Measurements from ENCODE around the gene SMIM29.

SMIM29 gene

GRCh38 chr6:34239893-34240292, 8.9 kb downstream of the SMIM29 start:
- DNase-seq: no peak

- DNase-seq: no peak
Measured at GRCh38 chr6:34239500-34239825, 9.3 kb downstream of the SMIM29 start.

GRCh38 chr6:34238585-34239499, 10.0 kb downstream of the SMIM29 start:
- DNase-seq: no peak

- DNase-seq: peak; percentile 75
Measured at GRCh38 chr6:34237722-34238584, 10.9 kb downstream of the SMIM29 start.

DNA sequence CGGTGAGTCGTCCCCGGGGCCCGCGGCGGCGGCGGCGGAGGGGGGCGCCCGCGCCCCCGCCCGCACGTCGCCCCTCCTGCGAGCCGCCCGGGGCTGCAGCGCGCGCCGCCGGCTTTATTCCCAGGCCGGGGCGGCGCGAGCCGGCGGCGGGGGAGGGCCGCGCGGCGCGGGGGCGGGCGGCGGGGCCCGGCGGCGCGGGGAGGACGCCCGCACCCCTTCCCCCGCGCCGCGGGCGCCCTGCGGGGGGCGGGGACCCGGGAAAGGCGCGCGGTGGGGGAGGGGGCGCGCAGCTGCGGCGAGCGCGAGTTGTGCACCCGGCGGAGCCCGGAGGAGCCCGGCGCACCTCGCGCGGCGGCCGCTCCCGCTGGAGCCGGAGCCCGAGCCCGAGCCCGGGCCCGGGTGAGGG, 11.5 kb downstream of the SMIM29 start:
- DNase-seq: peak; percentile 57

DNA sequence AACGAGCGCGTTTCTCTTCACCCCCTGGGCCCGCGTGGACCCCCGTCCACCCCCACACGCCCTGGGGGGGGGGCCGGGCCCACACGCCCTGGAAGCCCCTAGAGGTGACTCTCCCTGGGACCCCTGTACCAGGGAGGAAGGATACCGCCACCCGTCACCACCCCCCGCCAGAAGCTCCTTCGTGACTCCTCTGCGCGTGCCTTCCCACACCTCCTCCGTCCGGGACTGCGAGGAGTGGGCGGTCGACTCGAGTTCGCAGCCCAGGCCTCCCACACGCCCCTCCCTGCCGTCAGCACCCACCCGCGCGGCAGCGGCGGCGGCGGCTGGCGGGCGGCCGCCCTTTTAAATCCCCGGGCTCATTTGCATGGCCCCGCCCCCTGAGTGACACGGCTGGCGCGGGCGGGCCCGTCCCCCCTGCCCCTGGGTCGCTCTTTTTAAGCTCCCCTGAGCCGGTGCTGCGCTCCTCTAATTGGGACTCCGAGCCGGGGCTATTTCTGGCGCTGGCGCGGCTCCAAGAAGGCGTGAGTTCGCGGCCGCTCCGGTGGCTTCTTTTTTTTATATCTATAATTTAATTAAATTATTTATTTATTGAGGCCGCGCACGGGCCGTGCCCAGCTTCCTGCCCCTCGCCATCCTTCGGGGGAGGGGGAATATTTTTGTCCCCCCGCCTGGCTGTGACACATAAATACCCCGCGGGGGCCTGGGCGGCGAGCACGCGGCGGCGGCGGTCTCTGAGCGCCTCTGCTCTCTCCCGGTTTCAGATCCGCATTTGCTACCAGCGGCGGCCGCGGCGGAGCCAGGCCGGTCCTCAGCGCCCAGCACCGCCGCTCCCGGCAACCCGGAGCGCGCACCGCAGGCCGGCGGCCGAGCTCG, 12.1 kb downstream of the SMIM29 start, which contains the start of gene HMGA1:
TSS of gene HMGA1 (plus strand) at position 431 of the 873 bp plus-strand sequence. CDS start 3,908 bp downstream, outside the sequence.
- DNase-seq: peak; percentile 92

DNA sequence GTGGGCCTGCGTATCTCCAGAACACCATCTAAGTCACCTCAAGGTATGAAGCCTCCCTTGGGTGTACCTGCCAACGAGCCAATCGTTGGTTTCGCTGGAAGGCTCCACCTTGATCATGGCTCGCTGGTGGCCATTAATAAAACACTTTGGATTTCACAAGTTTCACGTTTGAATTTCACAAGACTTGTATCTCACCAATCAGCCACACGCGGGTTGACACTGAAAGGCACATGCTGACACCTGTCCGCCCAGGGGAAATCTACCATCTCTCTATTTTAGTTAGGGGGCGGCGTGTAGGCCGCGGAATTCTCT, 12.7 kb downstream of the SMIM29 start:
- DNase-seq: no peak

GRCh38 chr6:34235307-34236130, 13.3 kb downstream of the SMIM29 start:
- peak; percentile 80 for DNase-seq

DNA sequence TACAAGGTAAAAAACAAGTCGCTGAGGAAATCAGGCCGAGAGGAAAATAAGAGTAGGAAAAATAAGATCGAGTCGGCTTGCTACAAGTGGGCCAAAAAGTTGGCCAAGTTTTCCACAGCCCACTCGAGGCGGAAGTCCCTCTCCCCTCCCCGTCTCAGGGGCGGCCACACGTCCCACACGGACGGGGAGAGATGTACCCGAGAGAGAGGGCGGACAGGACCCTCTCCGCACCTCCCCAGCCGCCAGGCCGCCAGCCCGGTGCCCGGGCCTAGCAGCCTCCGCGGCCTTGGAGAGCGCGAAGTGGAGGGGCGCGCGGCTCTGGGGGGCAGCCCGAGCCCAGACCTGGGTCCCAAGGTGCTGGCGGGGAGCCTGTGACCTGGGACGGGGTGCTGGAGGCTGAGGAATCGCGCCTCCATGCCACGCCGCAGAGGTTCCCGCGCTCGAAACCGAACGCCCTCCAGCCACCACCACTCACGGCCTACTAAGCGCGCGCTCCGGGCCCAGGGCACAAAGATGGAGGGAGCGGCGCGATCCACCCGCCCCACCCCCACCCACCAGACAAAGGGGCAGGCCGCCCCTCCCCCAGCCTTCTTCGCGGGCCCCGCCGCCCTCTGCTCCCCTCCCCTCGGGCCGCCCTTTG, 14.0 kb downstream of the SMIM29 start:
- DNase-seq: peak; percentile 36

GRCh38 chr6:34233867-34234266, 14.9 kb downstream of the SMIM29 start:
- no peak for DNase-seq

- DNase-seq: no peak
Measured at GRCh38 chr6:34232901-34233300, 15.9 kb downstream of the SMIM29 start.

DNA sequence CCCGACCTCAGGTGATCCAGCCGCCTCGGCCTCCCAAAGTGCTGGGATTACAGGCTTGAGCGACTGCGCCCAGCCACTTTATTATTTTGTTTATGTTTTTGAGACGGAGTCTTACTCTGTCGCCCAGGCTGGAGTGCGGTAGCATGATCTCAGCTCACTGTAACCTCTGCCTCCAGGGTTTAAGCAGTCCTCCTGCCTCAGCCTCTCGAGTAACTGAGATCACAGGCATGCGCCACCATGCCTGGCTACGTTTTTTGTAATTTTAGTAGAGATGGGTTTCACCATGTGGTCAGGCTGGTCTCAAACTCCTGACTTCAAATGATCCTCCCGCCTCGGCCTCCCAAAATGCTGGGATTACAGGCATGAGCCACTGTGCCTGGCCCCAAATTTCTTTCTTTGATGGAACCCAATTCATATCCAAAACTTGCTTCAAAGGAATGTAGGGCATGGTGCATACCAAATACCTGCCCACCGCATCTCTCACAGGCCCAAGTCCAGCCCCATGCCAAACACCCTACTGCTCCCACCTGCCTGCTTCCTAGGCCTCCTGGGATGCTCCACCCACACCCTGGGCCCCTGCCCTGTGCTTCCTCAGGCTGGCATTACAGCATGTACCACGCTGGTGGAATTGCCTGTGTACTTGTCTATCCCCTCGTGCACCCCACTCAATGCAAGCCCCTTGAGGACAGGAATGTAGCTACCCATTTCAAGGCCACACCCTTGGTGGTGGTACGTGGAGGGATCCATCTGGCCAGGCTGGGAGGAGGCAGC, 17.1 kb downstream of the SMIM29 start:
- no peak for DNase-seq

DNA sequence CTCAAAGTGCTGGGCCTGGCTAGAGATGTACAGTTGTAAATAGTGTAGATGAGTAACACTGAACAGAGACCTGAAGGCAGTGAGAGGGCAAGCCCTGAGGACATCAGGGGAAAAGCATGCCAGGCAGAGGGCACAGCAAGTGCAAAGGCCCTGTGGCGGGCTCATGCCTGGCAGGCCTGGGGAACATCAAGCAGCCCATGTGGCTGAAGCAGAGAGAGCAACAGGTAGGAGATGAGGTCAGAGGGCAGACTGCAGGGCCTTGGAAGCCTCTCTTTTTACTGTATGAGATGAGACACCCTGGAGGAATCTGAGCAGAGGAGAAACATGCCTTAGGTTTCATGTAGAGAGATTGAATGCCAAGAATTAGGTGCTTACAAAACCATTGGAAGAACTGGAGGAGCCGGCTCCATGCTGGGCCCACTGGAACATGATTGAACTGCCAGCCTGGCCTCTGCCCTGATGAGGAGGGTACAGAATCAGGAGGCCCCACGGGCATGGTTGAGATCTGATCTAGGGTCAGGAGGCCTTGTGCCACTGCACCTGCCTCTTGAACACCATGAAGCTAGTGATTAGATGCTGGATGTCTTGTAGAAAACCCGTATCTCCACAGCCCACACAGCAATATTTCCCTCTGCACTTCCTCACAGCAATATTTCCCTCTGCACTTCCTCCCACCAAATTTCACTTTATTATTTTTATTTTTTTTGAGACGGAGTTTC, 18.0 kb downstream of the SMIM29 start:
- no peak for DNase-seq

DNA sequence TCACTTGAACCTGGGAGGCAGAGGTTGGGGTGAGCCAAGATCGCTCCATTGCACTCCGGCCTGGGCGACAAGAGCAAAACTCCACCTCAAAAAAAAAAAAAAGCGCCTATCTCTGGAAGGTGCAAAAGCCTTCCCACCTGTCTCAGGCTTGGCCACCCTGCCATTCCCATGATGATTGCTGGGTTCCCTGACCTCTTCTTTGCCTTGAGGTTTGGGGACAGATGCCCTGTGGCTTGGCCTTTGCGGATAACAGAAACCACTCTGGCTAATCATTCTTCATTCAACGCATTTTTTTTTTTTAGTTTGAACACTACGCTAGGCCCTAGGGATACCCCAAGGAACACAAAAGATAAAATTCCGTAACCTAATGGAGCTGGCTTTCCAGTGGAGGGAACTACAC, 18.9 kb downstream of the SMIM29 start:
- no peak for DNase-seq

DNA sequence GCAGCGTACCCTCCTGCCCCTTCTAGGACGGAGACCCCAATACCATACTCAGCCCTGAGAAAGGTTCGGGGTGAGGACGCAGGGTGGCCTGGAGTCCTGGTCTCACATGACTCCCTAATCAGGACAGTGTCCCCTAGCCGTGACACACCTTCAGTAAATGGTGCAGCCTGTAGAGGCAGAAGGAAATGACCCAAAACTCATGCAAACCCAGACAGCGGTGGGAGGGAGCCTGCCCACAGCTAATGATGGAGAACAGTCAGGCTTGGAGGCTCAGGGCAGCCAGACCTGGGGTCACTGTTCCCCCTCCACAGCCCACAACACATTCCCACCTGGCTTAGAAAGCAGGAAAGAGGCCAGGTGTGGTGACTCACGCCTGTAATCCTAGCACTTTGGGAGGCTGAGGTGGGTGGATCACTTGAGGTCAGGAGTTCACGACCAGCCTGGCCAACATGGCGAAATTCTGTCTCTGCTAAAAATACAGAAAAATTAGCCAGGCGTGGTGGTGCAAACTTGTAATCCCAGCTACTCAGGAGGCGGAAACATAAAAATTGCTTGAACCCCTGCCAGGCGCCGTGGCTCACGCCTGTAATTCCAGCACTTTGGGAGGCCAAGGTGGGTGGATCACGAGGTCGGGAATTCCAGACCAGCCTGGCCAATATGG, 20.9 kb downstream of the SMIM29 start:
- DNase-seq: no peak

DNA sequence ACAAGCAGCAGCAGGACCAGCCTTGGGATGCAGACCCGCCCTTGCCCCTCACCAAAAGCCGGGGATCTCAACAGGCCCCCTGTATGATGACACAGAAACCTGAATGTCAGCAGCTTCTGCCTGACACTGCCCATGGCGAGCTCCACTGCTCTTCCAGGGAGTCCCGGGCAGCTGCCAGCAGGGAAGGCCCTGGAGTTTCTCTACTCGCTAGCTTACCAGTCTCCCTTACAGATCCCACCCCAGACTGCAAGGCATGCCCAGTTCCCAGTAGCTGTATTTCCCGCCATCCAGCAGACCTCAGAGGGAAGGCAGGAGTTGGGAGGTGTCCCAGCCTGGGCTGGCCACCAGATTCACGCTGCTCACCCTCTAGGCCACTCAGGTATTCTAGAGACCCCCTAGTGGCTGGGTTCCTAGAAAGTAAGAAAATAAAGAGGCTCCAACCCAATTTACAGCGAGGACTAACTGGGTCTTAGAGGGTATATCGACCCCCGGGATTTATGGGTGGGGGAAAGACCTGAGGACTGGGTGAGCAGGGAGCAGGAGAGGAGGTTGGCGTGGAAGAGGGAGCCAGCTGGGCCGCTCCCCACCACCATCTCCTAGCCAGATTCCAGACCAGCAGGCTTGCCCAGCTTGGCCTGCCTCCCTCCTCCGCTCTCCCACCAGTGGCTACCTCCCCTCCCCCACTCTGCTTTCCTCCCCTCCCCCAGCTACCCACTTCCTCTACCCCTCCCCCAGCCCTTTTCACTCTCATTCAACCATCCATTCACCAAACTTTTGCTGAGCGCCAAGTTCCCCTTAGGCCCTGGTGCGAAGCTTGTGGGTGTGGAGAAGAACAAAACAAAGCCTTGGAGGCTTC, 21.8 kb downstream of the SMIM29 start:
- no peak for DNase-seq

GRCh38 chr6:34226066-34226465, 22.7 kb downstream of the SMIM29 start:
- DNase-seq: no peak

DNA sequence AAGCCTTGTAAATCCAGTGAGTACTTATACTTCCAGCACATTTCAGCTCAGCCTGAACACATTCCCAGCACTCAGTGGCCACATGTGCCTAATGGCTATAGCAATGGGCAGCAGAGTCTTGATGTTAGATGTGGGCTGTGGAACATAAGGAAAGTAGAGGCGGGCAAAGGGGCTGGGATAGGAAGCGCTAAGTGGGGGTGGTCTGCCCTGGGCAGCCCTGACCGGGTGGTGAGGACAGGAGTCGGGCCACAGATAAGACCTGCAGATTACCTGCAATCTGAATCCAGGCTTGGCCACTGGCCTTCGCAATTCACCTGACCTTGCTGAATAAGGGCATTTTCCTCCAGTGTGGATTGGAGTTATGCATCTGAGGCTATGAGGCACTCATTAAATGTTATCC, 23.3 kb downstream of the SMIM29 start:
- DNase-seq: no peak

Measured in activated T-cell treated with anti-CD3 and anti-CD28 coated beads, Interleukin-2, amount 50 U/mL, for 1 hour (primary cell).